Ishikawa (cell line): ENCODE results near the gene GDPD4.

ENCODE experiments used
- EP300 ChIP-seq: IDR thresholded peaks from 2 replicates; pipeline ENCODE4 v1.6.1; 2012; ENCODE audit warnings: borderline replicate concordance
- FOXM1 ChIP-seq: IDR thresholded peaks from 2 replicates; pipeline ENCODE4 v1.6.1; 2012; ENCODE audit warnings: low read depth, borderline replicate concordance
- TAF1 ChIP-seq: IDR thresholded peaks from 2 replicates; pipeline ENCODE4 v1.6.1; 2012; ENCODE audit warnings: low read depth, mild to moderate bottlenecking
- TCF12 ChIP-seq: IDR thresholded peaks from 2 replicates; pipeline ENCODE4 v1.6.1; 2012; ENCODE audit warnings: low read depth
- TEAD4 ChIP-seq: IDR thresholded peaks from 2 replicates; pipeline ENCODE4 v1.6.1; 2012
- YY1 ChIP-seq: IDR thresholded peaks from 2 replicates; pipeline ENCODE4 v1.6.1; 2012; ENCODE audit warnings: low read depth

GRCh38 chr11:77171885-77172665 is 129.4 kb downstream of the GDPD4 start:
- TF ChIP-seq TCF12 (no peak), EP300 (no peak), TAF1 (no peak), YY1 (no peak), FOXM1 (no peak), TEAD4 (no peak)
